ENCODE results near the gene ITPRIP.

Gene ITPRIP

GRCh38 chr10:104324931-104325330 is 13.3 kb downstream of the ITPRIP start:
- no peak for DNase-seq

- peak; percentile 79 for DNase-seq
These were observed 14.0 kb downstream of the ITPRIP start for GRCh38 chr10:104324221-104324686.

GRCh38 chr10:104323760-104324201 is 14.5 kb downstream of the ITPRIP start:
- peak; percentile 53 for DNase-seq

- DNase-seq, result no peak
These were observed 15.2 kb downstream of the ITPRIP start for GRCh38 chr10:104323085-104323484.

GRCh38 chr10:104322416-104322782 is 15.9 kb downstream of the ITPRIP start:
- peak; percentile 18 for DNase-seq

- DNase-seq, result no peak
These were observed 16.4 kb downstream of the ITPRIP start for GRCh38 chr10:104321725-104322415.

- no peak for DNase-seq
These were observed 17.0 kb downstream of the ITPRIP start for GRCh38 chr10:104321226-104321625.

- no peak for DNase-seq
These were observed 19.2 kb downstream of the ITPRIP start for GRCh38 chr10:104318810-104319741.

GRCh38 chr10:104318326-104318725 is 19.9 kb downstream of the ITPRIP start:
- no peak for DNase-seq

- DNase-seq, result no peak
These were observed 20.5 kb downstream of the ITPRIP start for GRCh38 chr10:104317726-104318299.

GRCh38 chr10:104317269-104317710 is 21.0 kb downstream of the ITPRIP start:
- no peak for DNase-seq

- DNase-seq, result no peak
These were observed 21.8 kb downstream of the ITPRIP start for GRCh38 chr10:104316321-104317099.

- no peak for DNase-seq
These were observed 22.8 kb downstream of the ITPRIP start for GRCh38 chr10:104315486-104315921.

- no peak for DNase-seq
These were observed 23.4 kb downstream of the ITPRIP start for GRCh38 chr10:104314591-104315485.

GRCh38 chr10:104311184-104311720 is 27.0 kb downstream of the ITPRIP start:
- no peak for DNase-seq

- DNase-seq, result no peak
These were observed 28.0 kb downstream of the ITPRIP start for GRCh38 chr10:104309980-104310978.

- DNase-seq, result no peak
These were observed 29.8 kb downstream of the ITPRIP start for GRCh38 chr10:104308439-104308903.

- DNase-seq, result no peak
These were observed 30.5 kb downstream of the ITPRIP start for GRCh38 chr10:104307576-104308438.

GRCh38 chr10:104306897-104307296 is 31.4 kb downstream of the ITPRIP start:
- DNase-seq, result no peak
